Calu3 (cell line): Measurements from ENCODE around the gene AAGAB. TPM values are rescaled to one million over a fixed set of nuclear protein-coding genes. Genes with fewer than 3 reads are reported as not detected.
"Not testable (repeated sequence)": the region's sequence is repeated elsewhere in the genome, so short reads cannot be mapped to it uniquely, and the experiment has no call there.

ENCODE experiments used
- BruUV-seq: library from RNA; stranded (reverse); fragments of 400-500 nt; replicated peaks from 2 replicates; lab custom pipeline; 2021; lab: Mats Ljungman, UMichigan
- CTCF ChIA-PET: fragments of 300-600 bp; sonication (Branson Sonifier 250); formaldehyde crosslinking; loops from one replicate; lab custom pipeline; 2022; ENCODE audit warnings: antibody characterized with exemption; lab: Charles Lee
- DNase-seq: peaks from one replicate; pipeline ENCODE4 v3.0.0; 2022
- H3K27ac Mint-ChIP-seq: one replicate; pipeline ENCODE4 v1.8.0; 2022; ENCODE audit warnings: mixed read lengths; ENCODE audit not compliant: unreplicated experiment
- H3K27me3 Mint-ChIP-seq: one replicate; pipeline ENCODE4 v1.8.0; 2022; ENCODE audit warnings: mixed read lengths; ENCODE audit not compliant: unreplicated experiment
- H3K36me3 Mint-ChIP-seq: one replicate; pipeline ENCODE4 v1.8.0; 2022; ENCODE audit warnings: mild to moderate bottlenecking, moderate library complexity, mixed read lengths; ENCODE audit not compliant: insufficient read depth, unreplicated experiment
- H3K4me1 Mint-ChIP-seq: one replicate; pipeline ENCODE4 v1.8.0; 2022; ENCODE audit warnings: mild to moderate bottlenecking, low read depth, mixed read lengths; ENCODE audit not compliant: unreplicated experiment
- H3K4me3 Mint-ChIP-seq: one replicate; pipeline ENCODE4 v1.8.0; 2022; ENCODE audit warnings: mild to moderate bottlenecking, low read depth, moderate library complexity, mixed read lengths; ENCODE audit not compliant: unreplicated experiment
- H3K9me3 Mint-ChIP-seq: one replicate; pipeline ENCODE4 v1.8.0; 2022; ENCODE audit warnings: low read depth, mixed read lengths; ENCODE audit not compliant: unreplicated experiment
- CTCF ChIP-seq: fragments of 200-600 bp; IDR thresholded peaks from one replicate; pipeline ENCODE4 v1.8.0; 2022; ENCODE audit warnings: antibody characterized with exemption; ENCODE audit not compliant: unreplicated experiment
- intact Hi-C: fragments of 100-400 bp; cut with micrococcal nuclease; formaldehyde crosslinking; loops from one replicate; pipeline ENCODE4 v1.10.0; 2022; ENCODE audit not compliant: unreplicated experiment
- total RNA-seq: library from RNA; stranded (reverse); gene quantifications from 2 replicates; pipeline ENCODE4 v1.2.3, GENCODE V29; 2022

Gene AAGAB
- total RNA-seq, 1 experiment from 2014 or later: 68.1 TPM

- CTCF ChIA-PET: no interaction called here
- Mint-ChIP-seq H3K36me3 (peaks cover 52% of the 10 kb centered on the region), H3K27me3 (no peaks in the 10 kb centered on the region), H3K27ac (no peak overlapping the region), H3K4me3 (no peak overlapping the region), H3K4me1 (peaks cover 59% of the 10 kb centered on the region), H3K9me3 (no peaks in the 10 kb centered on the region)
- DNase-seq: no peak
- BruUV-seq: no TSS peak
- TF ChIP-seq CTCF: no peak
- intact Hi-C loops: no loop called here
These were observed 96.8 kb downstream of the AAGAB start for GRCh38 chr15:67157521-67158252.

- CTCF ChIA-PET: no interaction called here
These were observed 97.6 kb downstream of the AAGAB start for GRCh38 chr15:67156834-67157233.

GRCh38 chr15:67156426-67156825 is 98.0 kb downstream of the AAGAB start:
- Mint-ChIP-seq H3K4me1 (peaks cover 56% of the 10 kb centered on the region), H3K9me3 (no peaks in the 10 kb centered on the region), H3K36me3 (peaks cover 55% of the 10 kb centered on the region), H3K27me3 (no peaks in the 10 kb centered on the region), H3K4me3 (no peak overlapping the region), H3K27ac (no peak overlapping the region)
- CTCF ChIA-PET: no interaction called here
- intact Hi-C loops: no loop called here
- TF ChIP-seq CTCF: no peak
- DNase-seq: no peak
- BruUV-seq: no TSS peak

More at GRCh38 chr15:67156834-67157233, 97.6 kb downstream of the AAGAB start:
- intact Hi-C loops: no loop called here
- Mint-ChIP-seq H3K4me3 (no peak overlapping the region), H3K4me1 (peaks cover 59% of the 10 kb centered on the region), H3K27ac (no peak overlapping the region), H3K9me3 (no peaks in the 10 kb centered on the region), H3K27me3 (no peaks in the 10 kb centered on the region), H3K36me3 (peaks cover 59% of the 10 kb centered on the region)
- DNase-seq: no peak
- BruUV-seq: no TSS peak
- TF ChIP-seq CTCF: no peak

GRCh38 chr15:67154249-67154648 is 100.2 kb downstream of the AAGAB start:
- no peak overlapping the region for H3K27ac Mint-ChIP-seq
- CTCF ChIA-PET: no interaction called here
- no peaks in the 10 kb centered on the region for H3K9me3 Mint-ChIP-seq
- no TSS peak for BruUV-seq
- H3K4me1 Mint-ChIP-seq: peaks cover 54% of the 10 kb centered on the region
- no peaks in the 10 kb centered on the region for H3K27me3 Mint-ChIP-seq
- H3K36me3 Mint-ChIP-seq: peaks cover 63% of the 10 kb centered on the region
- no peak for TF ChIP-seq CTCF
- intact Hi-C loops: no loop called here
- no peak for DNase-seq
- H3K4me3 Mint-ChIP-seq: no peak overlapping the region

- DNase-seq, CTCF ChIA-PET, intact Hi-C loops, H3K4me3 Mint-ChIP-seq, BruUV-seq, H3K27me3 Mint-ChIP-seq, H3K9me3 Mint-ChIP-seq: not testable (repeated sequence)
- Mint-ChIP-seq H3K27ac (peak overlapping the region; percentile 64), H3K4me1 (peaks cover 60% of the 10 kb centered on the region), H3K36me3 (peaks cover 71% of the 10 kb centered on the region)
These were observed 101.4 kb downstream of the AAGAB start for GRCh38 chr15:67153044-67153443.
